RWPE2 (cell line): ENCODE data around the gene SIGLEC5.

Experiments
- ATAC-seq: fragments of 200-7000 bp; cut with Tn5 transposase; 3 replicates; pipeline ENCODE4 v1.9.1; 2021; ENCODE audit warnings: low read depth
- DNase-seq: peaks from one replicate; pipeline ENCODE4 v3.0.0-alpha.2; 2020; ENCODE audit warnings: low spot score
- H3K27ac ChIP-seq: fragments of 450-650 bp; 2 replicates; pipeline ENCODE4 v1.5.1; 2017; ENCODE audit warnings: mild to moderate bottlenecking; ENCODE audit not compliant: poor library complexity, severe bottlenecking
- H3K27me3 ChIP-seq: fragments of 250-450 bp; sonication (Bioruptor Pico); 2 replicates; pipeline ENCODE4 v1.5.1; 2021; ENCODE audit warnings: mild to moderate bottlenecking, moderate library complexity; ENCODE audit not compliant: insufficient read depth, poor library complexity, severe bottlenecking
- H3K36me3 ChIP-seq: fragments of 250-450 bp; sonication (Bioruptor Pico); 2 replicates; pipeline ENCODE4 v1.5.1; 2020; ENCODE audit warnings: low read depth, mild to moderate bottlenecking, moderate library complexity
- H3K4me1 ChIP-seq: fragments of 250-450 bp; sonication (Bioruptor Pico); 2 replicates; pipeline ENCODE4 v1.5.1; 2021; ENCODE audit warnings: mild to moderate bottlenecking, moderate library complexity; ENCODE audit not compliant: insufficient read depth, poor library complexity, severe bottlenecking
- H3K4me3 ChIP-seq: fragments of 250-450 bp; sonication (Bioruptor Pico); 2 replicates; pipeline ENCODE4 v1.5.1; 2021; ENCODE audit warnings: mild to moderate bottlenecking, moderate library complexity; ENCODE audit not compliant: severe bottlenecking
- H3K9me3 ChIP-seq: fragments of 250-450 bp; sonication (Bioruptor Pico); 2 replicates; pipeline ENCODE4 v1.5.1; 2021; ENCODE audit warnings: mild to moderate bottlenecking, moderate library complexity; ENCODE audit not compliant: severe bottlenecking
- TF ChIP-seq, protein P1 (sequence below): fragments of 450-650 bp; IDR thresholded peaks from one replicate; pipeline ENCODE4 v1.5.1; 2017; ENCODE audit warnings: mild to moderate bottlenecking, moderate library complexity; ENCODE audit not compliant: poor library complexity, severe bottlenecking

SIGLEC5 gene

GRCh38 chr19:51576850-51577249 lies 53.4 kb downstream of the SIGLEC5 start:
- ATAC-seq, result no peak
- Histone ChIP-seq H3K36me3 (peaks cover 69% of the 10 kb centered on the region), H3K27me3 (no peaks in the 10 kb centered on the region), H3K4me3 (no peak overlapping the region), H3K27ac (no peak overlapping the region), H3K4me1 (peaks cover 2% of the 10 kb centered on the region), H3K9me3 (no peaks in the 10 kb centered on the region)
- no peak for DNase-seq
- TF ChIP-seq, protein P1, sequence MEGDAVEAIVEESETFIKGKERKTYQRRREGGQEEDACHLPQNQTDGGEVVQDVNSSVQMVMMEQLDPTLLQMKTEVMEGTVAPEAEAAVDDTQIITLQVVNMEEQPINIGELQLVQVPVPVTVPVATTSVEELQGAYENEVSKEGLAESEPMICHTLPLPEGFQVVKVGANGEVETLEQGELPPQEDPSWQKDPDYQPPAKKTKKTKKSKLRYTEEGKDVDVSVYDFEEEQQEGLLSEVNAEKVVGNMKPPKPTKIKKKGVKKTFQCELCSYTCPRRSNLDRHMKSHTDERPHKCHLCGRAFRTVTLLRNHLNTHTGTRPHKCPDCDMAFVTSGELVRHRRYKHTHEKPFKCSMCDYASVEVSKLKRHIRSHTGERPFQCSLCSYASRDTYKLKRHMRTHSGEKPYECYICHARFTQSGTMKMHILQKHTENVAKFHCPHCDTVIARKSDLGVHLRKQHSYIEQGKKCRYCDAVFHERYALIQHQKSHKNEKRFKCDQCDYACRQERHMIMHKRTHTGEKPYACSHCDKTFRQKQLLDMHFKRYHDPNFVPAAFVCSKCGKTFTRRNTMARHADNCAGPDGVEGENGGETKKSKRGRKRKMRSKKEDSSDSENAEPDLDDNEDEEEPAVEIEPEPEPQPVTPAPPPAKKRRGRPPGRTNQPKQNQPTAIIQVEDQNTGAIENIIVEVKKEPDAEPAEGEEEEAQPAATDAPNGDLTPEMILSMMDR, result no peak

DNA sequence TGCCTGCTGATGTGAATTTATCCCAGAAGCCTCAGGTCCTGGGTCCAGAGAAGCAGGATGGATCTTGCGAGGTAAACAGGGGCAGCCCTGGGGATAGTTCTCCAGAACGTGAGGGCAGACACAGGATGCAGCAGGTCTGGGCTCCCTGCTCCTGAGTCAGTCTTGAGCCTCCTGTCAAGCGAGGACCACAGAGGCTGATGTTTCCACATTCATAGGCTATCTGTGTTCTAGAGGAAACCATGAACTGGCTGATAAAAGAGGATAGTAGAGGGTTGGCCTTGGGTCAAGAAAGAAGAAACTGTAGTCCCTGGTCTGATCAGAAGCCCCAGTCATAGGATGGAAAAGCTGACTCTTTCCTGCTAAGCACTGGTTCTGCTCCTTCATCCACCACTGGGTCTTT lies 56.9 kb downstream of the SIGLEC5 start:
- ATAC-seq (no peak), DNase-seq (no peak)
- Histone ChIP-seq H3K4me1 (peaks cover 5% of the 10 kb centered on the region), H3K4me3 (no peak overlapping the region), H3K27me3 (no peaks in the 10 kb centered on the region), H3K9me3 (no peaks in the 10 kb centered on the region), H3K36me3 (peaks cover 48% of the 10 kb centered on the region), H3K27ac (no peak overlapping the region)
- TF ChIP-seq, protein P1, result no peak

- Histone ChIP-seq H3K36me3 (peaks cover 44% of the 10 kb centered on the region), H3K27ac (no peak overlapping the region), H3K27me3 (no peaks in the 10 kb centered on the region), H3K4me3 (no peak overlapping the region), H3K4me1 (peaks cover 5% of the 10 kb centered on the region), H3K9me3 (no peaks in the 10 kb centered on the region)
- DNase-seq (no peak), ATAC-seq (0 out of 3 replicates have a peak, but pooled peaks have one; percentile 14)
- TF ChIP-seq, protein P1, result no peak
These were observed 57.3 kb downstream of the SIGLEC5 start for GRCh38 chr19:51572908-51573307.

- Histone ChIP-seq H3K27me3 (peaks cover under 1% of the 10 kb centered on the region), H3K4me3 (no peak overlapping the region), H3K36me3 (peaks cover 41% of the 10 kb centered on the region), H3K9me3 (no peaks in the 10 kb centered on the region), H3K27ac (no peak overlapping the region), H3K4me1 (peaks cover 5% of the 10 kb centered on the region)
- DNase-seq (no peak), ATAC-seq (no peak)
- TF ChIP-seq, protein P1, result no peak
These were observed 57.8 kb downstream of the SIGLEC5 start for GRCh38 chr19:51572410-51572809.

DNA sequence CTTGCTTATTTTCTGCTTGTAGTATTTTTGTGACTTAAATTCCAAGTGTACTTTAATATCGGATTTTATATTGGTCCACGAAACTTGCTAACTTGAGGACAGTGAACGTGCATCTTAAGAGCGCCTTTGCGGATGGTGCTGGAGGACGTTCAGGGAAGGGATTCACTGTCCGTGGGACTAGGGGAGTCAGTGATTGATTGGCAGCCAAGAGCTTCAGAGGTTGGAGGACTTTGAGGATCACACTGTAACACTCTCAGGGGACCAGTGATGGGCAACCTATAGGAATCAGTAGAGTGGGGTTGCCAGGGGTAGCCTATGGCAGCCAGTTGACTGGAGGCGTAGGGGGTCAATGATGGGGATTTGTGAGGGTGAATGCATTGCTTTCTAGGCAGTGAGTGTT lies 58.6 kb downstream of the SIGLEC5 start:
- Histone ChIP-seq H3K36me3 (peaks cover 34% of the 10 kb centered on the region), H3K27ac (no peak overlapping the region), H3K4me3 (peak overlapping the region; percentile 48), H3K27me3 (peaks cover 9% of the 10 kb centered on the region), H3K4me1 (peaks cover 5% of the 10 kb centered on the region), H3K9me3 (no peaks in the 10 kb centered on the region)
- no peak for DNase-seq
- TF ChIP-seq, protein P1, result no peak
- no peak for ATAC-seq
